ENCODE results near the gene IKZF1.

DNA sequence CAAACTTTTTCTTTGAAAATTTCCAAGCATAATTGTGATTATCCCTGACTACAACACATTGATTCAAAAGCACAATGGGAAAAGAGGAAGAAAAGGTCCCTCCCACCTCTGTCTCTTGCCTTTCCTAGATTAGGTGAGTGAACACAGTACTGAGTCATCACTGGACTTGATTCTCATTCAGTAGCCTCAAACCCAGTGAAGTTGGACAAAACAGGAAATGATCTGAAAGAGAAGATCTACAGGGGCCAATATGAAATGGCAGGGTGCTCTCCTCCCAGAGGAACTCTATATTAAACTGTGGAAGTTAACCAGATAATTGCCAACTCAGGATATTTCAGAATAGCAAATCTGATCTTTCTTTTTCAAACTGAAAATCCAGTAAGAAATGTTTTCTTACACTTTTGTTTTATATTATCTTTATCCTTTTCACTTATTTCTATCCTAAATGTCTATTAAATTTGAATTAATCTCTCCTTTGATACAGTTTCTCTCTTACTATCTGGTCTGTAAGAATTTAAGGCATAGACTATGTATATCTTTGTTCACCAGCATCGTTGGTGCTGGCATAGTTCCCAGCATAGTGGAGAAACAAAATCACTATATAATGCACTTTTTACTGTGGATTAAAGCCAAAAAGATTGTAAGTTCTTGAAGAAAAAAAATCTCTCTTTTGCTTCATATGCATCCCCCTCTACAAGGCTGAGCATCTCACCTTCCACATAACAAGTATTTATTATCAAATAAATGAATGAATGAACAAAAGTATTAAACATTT, 41.4 kb upstream of the IKZF1 start:
- TF ChIP-seq POLR2A (IDR thresholded peaks at IDR 0.05) = no peak
- TF ChIP-seq, protein P1, sequence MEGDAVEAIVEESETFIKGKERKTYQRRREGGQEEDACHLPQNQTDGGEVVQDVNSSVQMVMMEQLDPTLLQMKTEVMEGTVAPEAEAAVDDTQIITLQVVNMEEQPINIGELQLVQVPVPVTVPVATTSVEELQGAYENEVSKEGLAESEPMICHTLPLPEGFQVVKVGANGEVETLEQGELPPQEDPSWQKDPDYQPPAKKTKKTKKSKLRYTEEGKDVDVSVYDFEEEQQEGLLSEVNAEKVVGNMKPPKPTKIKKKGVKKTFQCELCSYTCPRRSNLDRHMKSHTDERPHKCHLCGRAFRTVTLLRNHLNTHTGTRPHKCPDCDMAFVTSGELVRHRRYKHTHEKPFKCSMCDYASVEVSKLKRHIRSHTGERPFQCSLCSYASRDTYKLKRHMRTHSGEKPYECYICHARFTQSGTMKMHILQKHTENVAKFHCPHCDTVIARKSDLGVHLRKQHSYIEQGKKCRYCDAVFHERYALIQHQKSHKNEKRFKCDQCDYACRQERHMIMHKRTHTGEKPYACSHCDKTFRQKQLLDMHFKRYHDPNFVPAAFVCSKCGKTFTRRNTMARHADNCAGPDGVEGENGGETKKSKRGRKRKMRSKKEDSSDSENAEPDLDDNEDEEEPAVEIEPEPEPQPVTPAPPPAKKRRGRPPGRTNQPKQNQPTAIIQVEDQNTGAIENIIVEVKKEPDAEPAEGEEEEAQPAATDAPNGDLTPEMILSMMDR (IDR thresholded peaks at IDR 0.05) = no peak
